HepG2 (cell line): ENCODE data around the gene CHST10. TPM values are rescaled to one million over a fixed set of nuclear protein-coding genes. Genes with fewer than 3 reads are reported as not detected.

Source experiments
- ATAC-seq: fragments of 200-7000 bp; cut with Tn5 transposase; 3 replicates; pipeline ENCODE4 v1.9.1; 2020; ENCODE audit warnings: mild to moderate bottlenecking, moderate library complexity
- BruUV-seq: library from RNA; stranded (reverse); fragments of 400-500 nt; replicated peaks from 2 replicates; lab custom pipeline; 2021; lab: Mats Ljungman, UMichigan
- CTCF ChIA-PET: fragments of 300-600 bp; formaldehyde crosslinking; extraction: SDS; loops from one replicate; lab custom pipeline; 2021; ENCODE audit warnings: low total read pairs, inconsistent platforms, low intra/inter-chr PET ratio; lab: Yijun Ruan, JAX
- POLR2A ChIA-PET: fragments of 350-600 bp; sonication (Branson Sonifier 250); formaldehyde crosslinking; loops from one replicate; lab custom pipeline; 2020; ENCODE audit warnings: antibody characterized with exemption, inconsistent platforms; lab: Yijun Ruan, JAX
- DNase-seq: peaks from one replicate; pipeline ENCODE4 v3.0.0-alpha.2; 2015; ENCODE audit warnings: low spot score
- FAIRE-seq: peaks from 3 replicates; lab custom pipeline; 2011; peaks lifted over from hg19 to GRCh38; lab: Jason Lieb, UNC
- H2AFZ ChIP-seq: one replicate; pipeline ENCODE4 v1.6.1; 2011; ENCODE audit warnings: low read length, inconsistent platforms
- H3K27ac ChIP-seq: fragments of 300-600 bp; 3 replicates; pipeline ENCODE4 v1.8.0; 2011; ENCODE audit warnings: mixed run types, mild to moderate bottlenecking, mixed read lengths, low read length, inconsistent platforms; ENCODE audit not compliant: insufficient read depth; ENCODE audit errors: extremely low read length
- H3K27me3 ChIP-seq, 2 experiments: fragments of 200-600 bp in 1 of 2; 2 replicates in 1 of 2; 3 replicates in 1 of 2; pipeline versions ENCODE4 v1.6.0 to v1.8.0; 2011; ENCODE audit warnings: low read length in 2 of 2, mild to moderate bottlenecking in 2 of 2, moderate library complexity in 2 of 2, inconsistent platforms in 1 of 2; ENCODE audit not compliant: insufficient read depth in 2 of 2, control insufficient read depth in 1 of 2
- H3K36me3 ChIP-seq, 2 experiments: fragments of 200-600 bp in 1 of 2; replicated peaks in 1 of 2; 2 replicates in 1 of 2; 3 replicates in 1 of 2; pipeline versions ENCODE4 v1.5.1 to v1.8.0; 2011; ENCODE audit warnings: low read length in 2 of 2, inconsistent platforms in 1 of 2; ENCODE audit not compliant: insufficient read depth in 2 of 2, control insufficient read depth in 1 of 2
- H3K4me1 ChIP-seq: 2 replicates; pipeline ENCODE4 v1.5.1; 2012; ENCODE audit warnings: low read length, inconsistent platforms; ENCODE audit not compliant: insufficient read depth
- H3K4me2 ChIP-seq: 2 replicates; pipeline ENCODE4 v1.6.0; 2011; ENCODE audit warnings: low read depth, low read length, inconsistent platforms
- H3K4me3 ChIP-seq, 3 experiments: fragments of 200-600 bp in 1 of 3; sonication (generic), shearing (Covaris generic) in 1 of 3; replicated peaks in 1 of 3; 2 replicates each; pipeline ENCODE4 v1.5.1; 2011 to 2016; ENCODE audit warnings: low read length in 3 of 3, inconsistent platforms in 2 of 3, low read depth in 2 of 3, mild to moderate bottlenecking in 2 of 3, control low read depth in 1 of 3, mixed read lengths in 1 of 3; ENCODE audit not compliant: insufficient read depth in 1 of 3
- H3K79me2 ChIP-seq: one replicate; pipeline ENCODE4 v1.6.1; 2011; ENCODE audit warnings: low read length, inconsistent platforms; ENCODE audit not compliant: insufficient read depth
- H3K9ac ChIP-seq: 2 replicates; pipeline ENCODE4 v1.6.0; 2011; ENCODE audit warnings: mild to moderate bottlenecking, low read depth, low read length, inconsistent platforms; ENCODE audit not compliant: insufficient read depth
- H3K9me3 ChIP-seq: 2 replicates; pipeline ENCODE4 v1.5.1; 2012; ENCODE audit warnings: mild to moderate bottlenecking, low read length
- H4K20me1 ChIP-seq: 2 replicates; pipeline ENCODE4 v1.6.0; 2011; ENCODE audit warnings: inconsistent platforms, mild to moderate bottlenecking, low read length, moderate library complexity; ENCODE audit not compliant: insufficient read depth
- CREB1 ChIP-seq, 2 experiments: fragments of 450-650 bp in 1 of 2; IDR thresholded peaks; 2 replicates each; pipeline ENCODE4 v1.6.1; 2016 to 2017; ENCODE audit warnings: control low read depth in 1 of 2, mild to moderate bottlenecking in 1 of 2, missing compliant biosample characterization in 1 of 2, missing genetic modification characterization in 1 of 2
- FOXM1 ChIP-seq: sonication (generic); formaldehyde crosslinking; IDR thresholded peaks from 2 replicates; pipeline ENCODE4 v1.5.0; 2020; ENCODE audit warnings: missing genetic modification reagents
- MTF1 ChIP-seq: sonication (generic); formaldehyde crosslinking; IDR thresholded peaks from 2 replicates; pipeline ENCODE4 v1.5.0; 2020; ENCODE audit warnings: missing genetic modification reagents
- NCOA1 ChIP-seq: sonication (generic); formaldehyde crosslinking; IDR thresholded peaks from 2 replicates; pipeline ENCODE4 v1.9.0; 2021; ENCODE audit warnings: missing genetic modification reagents
- PRDM4 ChIP-seq: sonication (generic); formaldehyde crosslinking; IDR thresholded peaks from 2 replicates; pipeline ENCODE4 v1.9.0; 2021; ENCODE audit warnings: missing genetic modification reagents, borderline replicate concordance
- RERE ChIP-seq: IDR thresholded peaks from 2 replicates; pipeline ENCODE4 v1.6.1; 2016; ENCODE audit warnings: low read depth, missing genetic modification reagents, missing compliant biosample characterization
- WGBS: methylation state at CpG from one replicate; pipeline ENCODE4 v1.1.6; 2017; ENCODE audit warnings: low lambda C conversion rate; 5-methylcytosine and 5-hydroxymethylcytosine counted together
- in situ Hi-C: cut with HindIII; loops from 2 replicates; pipeline ENCODE4 v1.10.0; 2017; ENCODE audit warnings: low pct_unique_long_range_greater_than_20kb; ENCODE audit not compliant: extremely low pct_ligation_motif_present
- intact Hi-C: fragments of 100-400 bp; cut with micrococcal nuclease; formaldehyde crosslinking; loops from one replicate; pipeline ENCODE4 v1.10.0; 2022; ENCODE audit not compliant: unreplicated experiment
- polyA plus RNA-seq, 8 experiments: library from polyadenylated mRNA; depleted of rRNA in 3 of 8; stranded (reverse) in 7 of 8; unstranded in 1 of 8; fragments of >200 nt; fragmentation: Illumina TruSeq in 4 of 8; extraction: Trizol in 4 of 8; gene quantifications; 2 replicates each; pipeline versions ENCODE4 v1.2.1 to v1.2.3, GENCODE V29; 2011 to 2016; ENCODE audit warnings: low read depth in 4 of 8, missing spikeins in 1 of 8, mixed read lengths in 1 of 8; ENCODE audit not compliant: insufficient read depth in 1 of 8
- total RNA-seq, 5 experiments: library from RNA; depleted of rRNA; stranded (reverse); fragments of >200 nt; fragmentation: Illumina TruSeq; extraction: Trizol; gene quantifications; 2 replicates each; pipeline ENCODE4 v1.2.3, GENCODE V29; 2016; ENCODE audit warnings: low read depth in 1 of 5
- TF ChIP-seq, protein P1 (sequence below): IDR thresholded peaks from 2 replicates; pipeline ENCODE4 v1.6.1; 2016; ENCODE audit warnings: missing compliant biosample characterization, missing genetic modification reagents, borderline replicate concordance
- TF ChIP-seq, protein P2 (sequence below): sonication (generic); formaldehyde crosslinking; IDR thresholded peaks from 2 replicates; pipeline ENCODE4 v1.4.0; 2020; ENCODE audit warnings: missing genetic modification reagents, borderline replicate concordance

Gene CHST10
- total and polyA plus RNA-seq, 2 of the 13 experiments (the other 11 are each of a cell fraction or from before 2014, with no cell fraction given), result 10.5 to 14.2 TPM

DNA sequence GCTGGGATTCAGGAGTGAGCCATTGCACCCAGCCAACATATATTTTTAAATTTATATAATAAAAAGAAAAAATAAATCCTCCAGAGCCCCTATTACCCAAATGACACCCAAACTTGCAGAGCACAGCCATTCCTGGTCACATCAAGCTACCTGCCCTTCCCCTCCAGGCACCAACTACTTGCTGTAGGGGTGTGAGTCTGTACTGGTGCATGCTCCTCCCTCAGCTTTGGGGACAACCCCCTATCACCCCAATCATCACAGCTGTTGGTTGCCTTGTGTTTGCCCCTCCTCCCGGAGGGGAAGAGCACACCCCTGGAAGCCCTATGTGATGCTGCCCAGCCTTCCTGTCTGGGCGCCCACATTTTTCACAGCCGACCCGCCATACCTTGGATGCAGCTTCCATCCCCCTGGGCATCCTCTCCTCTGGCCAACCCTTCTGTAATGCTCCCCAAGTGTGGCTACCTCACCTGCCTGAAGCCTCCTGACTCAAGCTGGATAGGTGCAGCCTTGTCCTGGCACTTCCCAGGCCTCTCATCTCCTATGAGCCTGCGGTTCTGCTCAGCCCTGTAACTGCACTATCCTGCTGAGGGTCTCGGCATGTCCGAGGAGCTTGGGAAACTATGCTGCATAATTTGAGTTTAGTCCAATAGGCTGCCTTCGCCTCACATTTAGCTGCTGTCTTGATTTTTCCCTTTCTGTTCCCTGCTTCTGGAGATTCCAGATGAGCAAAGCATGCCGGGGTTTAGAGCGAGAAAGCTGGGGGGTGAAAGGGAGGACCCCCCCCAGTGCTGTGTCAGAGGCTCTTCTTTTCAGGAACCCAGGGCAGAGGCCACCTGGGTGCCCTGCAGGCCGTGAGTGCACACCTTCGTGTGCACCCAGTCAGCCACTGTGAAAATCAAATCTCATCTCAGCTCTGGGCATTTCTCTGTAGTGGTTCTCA is 27.2 kb downstream of the CHST10 start:
- Histone ChIP-seq H3K79me2 (no peaks in the 10 kb centered on the region), H3K4me2 (no peak overlapping the region), H3K9ac (no peak overlapping the region), H3K27ac (no peak overlapping the region), H3K36me3 (peaks cover 2 to 8% of the 10 kb centered on the region in 2 experiments; a peak in 3 of 5 replicates), H3K4me1 (no peaks in the 10 kb centered on the region), H3K4me3 (no peak overlapping the region), H2AFZ (no peak overlapping the region), H3K27me3 (no peaks in the 10 kb centered on the region), H3K9me3 (no peaks in the 10 kb centered on the region), H4K20me1 (no peaks in the 10 kb centered on the region; the same call in 1 of the 2 replicates)
- DNase-seq, result no peak
- POLR2A ChIA-PET, result no interaction called here
- CTCF ChIA-PET, result no interaction called here
- FAIRE-seq, result no peak
- no TSS peak for BruUV-seq
- ATAC-seq, result no peak
- 89% methylated on average over 12 of the region's 12 CpGs for WGBS
- intact Hi-C loops (no loop called here), in situ Hi-C loops (loop anchor here (25.0 kb wide), 1 partner anchor 828 kb away; no protein-coding TSS in a partner anchor)
- TF ChIP-seq CREB1 (IDR thresholded peaks at IDR 0.05) (no peak), CREB1 (CRISPR knock-in tag; IDR thresholded peaks at IDR 0.05) (no peak), NCOA1 (no peak), PRDM4 (CRISPR knock-in tag) (no peak), FOXM1 (no peak), RERE (CRISPR knock-in tag) (no peak), MTF1 (no peak)
- TF ChIP-seq, protein P1, sequence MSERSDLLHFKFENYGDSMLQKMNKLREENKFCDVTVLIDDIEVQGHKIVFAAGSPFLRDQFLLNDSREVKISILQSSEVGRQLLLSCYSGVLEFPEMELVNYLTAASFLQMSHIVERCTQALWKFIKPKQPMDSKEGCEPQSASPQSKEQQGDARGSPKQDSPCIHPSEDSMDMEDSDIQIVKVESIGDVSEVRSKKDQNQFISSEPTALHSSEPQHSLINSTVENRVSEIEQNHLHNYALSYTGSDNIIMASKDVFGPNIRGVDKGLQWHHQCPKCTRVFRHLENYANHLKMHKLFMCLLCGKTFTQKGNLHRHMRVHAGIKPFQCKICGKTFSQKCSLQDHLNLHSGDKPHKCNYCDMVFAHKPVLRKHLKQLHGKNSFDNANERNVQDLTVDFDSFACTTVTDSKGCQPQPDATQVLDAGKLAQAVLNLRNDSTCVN (CRISPR knock-in tag), result no peak
- TF ChIP-seq, protein P2, sequence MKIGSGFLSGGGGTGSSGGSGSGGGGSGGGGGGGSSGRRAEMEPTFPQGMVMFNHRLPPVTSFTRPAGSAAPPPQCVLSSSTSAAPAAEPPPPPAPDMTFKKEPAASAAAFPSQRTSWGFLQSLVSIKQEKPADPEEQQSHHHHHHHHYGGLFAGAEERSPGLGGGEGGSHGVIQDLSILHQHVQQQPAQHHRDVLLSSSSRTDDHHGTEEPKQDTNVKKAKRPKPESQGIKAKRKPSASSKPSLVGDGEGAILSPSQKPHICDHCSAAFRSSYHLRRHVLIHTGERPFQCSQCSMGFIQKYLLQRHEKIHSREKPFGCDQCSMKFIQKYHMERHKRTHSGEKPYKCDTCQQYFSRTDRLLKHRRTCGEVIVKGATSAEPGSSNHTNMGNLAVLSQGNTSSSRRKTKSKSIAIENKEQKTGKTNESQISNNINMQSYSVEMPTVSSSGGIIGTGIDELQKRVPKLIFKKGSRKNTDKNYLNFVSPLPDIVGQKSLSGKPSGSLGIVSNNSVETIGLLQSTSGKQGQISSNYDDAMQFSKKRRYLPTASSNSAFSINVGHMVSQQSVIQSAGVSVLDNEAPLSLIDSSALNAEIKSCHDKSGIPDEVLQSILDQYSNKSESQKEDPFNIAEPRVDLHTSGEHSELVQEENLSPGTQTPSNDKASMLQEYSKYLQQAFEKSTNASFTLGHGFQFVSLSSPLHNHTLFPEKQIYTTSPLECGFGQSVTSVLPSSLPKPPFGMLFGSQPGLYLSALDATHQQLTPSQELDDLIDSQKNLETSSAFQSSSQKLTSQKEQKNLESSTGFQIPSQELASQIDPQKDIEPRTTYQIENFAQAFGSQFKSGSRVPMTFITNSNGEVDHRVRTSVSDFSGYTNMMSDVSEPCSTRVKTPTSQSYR (CRISPR knock-in tag), result no peak
